MM.1S (cell line): ENCODE data around the gene MMS19.

Experiments
- DNase-seq: peaks from one replicate; pipeline ENCODE4 v3.0.0-alpha.2; 2015
- H2AFZ ChIP-seq: fragments of 300-600 bp; sonication (generic); 2 replicates; pipeline ENCODE4 v1.6.0; 2016; ENCODE audit warnings: antibody characterized with exemption, low read length
- H3F3A ChIP-seq: fragments of 300-600 bp; sonication (generic); 2 replicates; pipeline ENCODE4 v1.6.1; 2016; ENCODE audit warnings: mild to moderate bottlenecking, antibody characterized with exemption, low read length, moderate library complexity, mixed read lengths; ENCODE audit not compliant: insufficient read depth
- H3K27ac ChIP-seq: fragments of 300-600 bp; sonication (generic); 2 replicates; pipeline ENCODE4 v1.5.1; 2016; ENCODE audit warnings: mild to moderate bottlenecking, low read length
- H3K27me3 ChIP-seq: fragments of 300-600 bp; sonication (generic); replicated peaks from 2 replicates; pipeline ENCODE4 v1.6.0; 2016; ENCODE audit warnings: low read length; ENCODE audit not compliant: insufficient read depth
- H3K36me3 ChIP-seq: fragments of 300-600 bp; sonication (generic); replicated peaks from 2 replicates; pipeline ENCODE4 v1.6.1; 2016; ENCODE audit warnings: mild to moderate bottlenecking, low read length, mixed read lengths; ENCODE audit not compliant: insufficient read depth
- H3K4me1 ChIP-seq: fragments of 300-600 bp; sonication (generic); 2 replicates; pipeline ENCODE4 v1.6.1; 2016; ENCODE audit warnings: low read length, mixed read lengths
- H3K4me2 ChIP-seq: fragments of 300-600 bp; sonication (generic); 2 replicates; pipeline ENCODE4 v1.6.0; 2016; ENCODE audit warnings: low read depth, low read length
- H3K4me3 ChIP-seq: fragments of 300-600 bp; sonication (generic); 2 replicates; pipeline ENCODE4 v1.5.1; 2016; ENCODE audit warnings: low read length, mixed read lengths
- H3K79me2 ChIP-seq: fragments of 300-600 bp; sonication (generic); 2 replicates; pipeline ENCODE4 v1.6.1; 2016; ENCODE audit warnings: mixed run types, low read length, mixed read lengths
- H3K9ac ChIP-seq: fragments of 300-600 bp; sonication (generic); 2 replicates; pipeline ENCODE4 v1.6.1; 2016; ENCODE audit warnings: low read length, mixed read lengths
- H3K9me2 ChIP-seq: fragments of 300-600 bp; sonication (generic); replicated peaks from 2 replicates; pipeline ENCODE4 v1.6.1; 2016; ENCODE audit warnings: mild to moderate bottlenecking, low read length, mixed read lengths; ENCODE audit not compliant: insufficient read depth
- H3K9me3 ChIP-seq: fragments of 300-600 bp; sonication (generic); replicated peaks from 2 replicates; pipeline ENCODE4 v1.6.1; 2016; ENCODE audit warnings: mild to moderate bottlenecking, low read length, mixed read lengths; ENCODE audit not compliant: insufficient read depth
- H4K20me1 ChIP-seq: fragments of 300-600 bp; sonication (generic); 2 replicates; pipeline ENCODE4 v1.6.1; 2016; ENCODE audit warnings: mild to moderate bottlenecking, low read length, moderate library complexity, mixed read lengths; ENCODE audit not compliant: insufficient read depth
- EZH2 ChIP-seq: fragments of 300-600 bp; sonication (generic); optimal IDR thresholded peaks from 2 replicates; pipeline ENCODE3; 2017; ENCODE audit warnings: low read depth, mild to moderate bottlenecking, antibody characterized with exemption, low read length, mixed read lengths
- EZH2phosphoT487 ChIP-seq: fragments of 300-600 bp; sonication (generic); IDR thresholded peaks from 2 replicates; pipeline ENCODE4 v1.6.1; 2018; ENCODE audit warnings: antibody characterized with exemption, low read length
- TF ChIP-seq, protein P1 (sequence below): fragments of 300-600 bp; sonication (generic); IDR thresholded peaks from 2 replicates; pipeline ENCODE4 v1.5.1; 2016; ENCODE audit warnings: antibody characterized with exemption, low read length, mixed read lengths

Gene MMS19

DNA sequence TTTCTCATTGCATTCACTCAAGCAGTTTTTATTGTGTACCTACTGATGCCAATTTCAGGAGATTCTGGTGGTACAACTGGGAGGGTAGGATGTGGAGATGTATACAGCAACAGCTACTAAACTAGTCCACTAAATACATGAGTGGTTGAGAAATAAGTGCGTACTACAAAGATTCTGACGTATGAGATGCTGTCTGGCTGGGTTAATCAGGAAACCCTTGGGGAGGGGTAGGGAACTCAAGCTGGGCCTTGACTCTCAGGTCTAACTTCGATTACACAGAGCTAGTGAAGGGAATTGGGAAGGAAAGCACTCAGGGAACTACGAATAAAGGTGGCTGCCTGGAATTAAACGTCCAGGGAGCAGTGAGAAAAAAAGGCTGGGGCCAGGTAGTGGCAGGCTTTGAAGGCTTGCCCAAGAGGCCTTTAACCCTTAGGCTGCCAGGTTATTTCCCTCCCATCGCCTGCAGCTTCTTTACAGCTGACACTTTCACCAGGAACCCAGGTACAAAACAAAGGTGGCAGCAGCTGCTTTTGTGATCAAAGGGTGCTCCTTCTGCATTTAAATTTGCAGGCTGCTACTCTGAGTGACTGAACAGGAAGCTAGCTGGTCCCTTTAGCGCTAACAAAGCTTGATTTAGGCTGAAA, 3.2 kb downstream of the MMS19 start:
- H3F3A ChIP-seq: peaks cover 9% of the 10 kb centered on the region
- peaks cover 5% of the 10 kb centered on the region for H3K27me3 ChIP-seq
- no peak for DNase-seq
- no peak overlapping the region for H3K4me2 ChIP-seq
- peaks cover 81% of the 10 kb centered on the region for H3K79me2 ChIP-seq
- H3K27ac ChIP-seq: no peak overlapping the region
- no peaks in the 10 kb centered on the region for H3K9me3 ChIP-seq
- H3K36me3 ChIP-seq: no peaks in the 10 kb centered on the region
- H3K4me1 ChIP-seq: no peaks in the 10 kb centered on the region
- no peak overlapping the region for H3K4me3 ChIP-seq
- no peak overlapping the region for H2AFZ ChIP-seq
- peaks cover 13% of the 10 kb centered on the region; the same call in 1 of the 2 replicates for H4K20me1 ChIP-seq
- H3K9ac ChIP-seq: no peak overlapping the region
- H3K9me2 ChIP-seq: no peaks in the 10 kb centered on the region
- TF ChIP-seq, protein P1, sequence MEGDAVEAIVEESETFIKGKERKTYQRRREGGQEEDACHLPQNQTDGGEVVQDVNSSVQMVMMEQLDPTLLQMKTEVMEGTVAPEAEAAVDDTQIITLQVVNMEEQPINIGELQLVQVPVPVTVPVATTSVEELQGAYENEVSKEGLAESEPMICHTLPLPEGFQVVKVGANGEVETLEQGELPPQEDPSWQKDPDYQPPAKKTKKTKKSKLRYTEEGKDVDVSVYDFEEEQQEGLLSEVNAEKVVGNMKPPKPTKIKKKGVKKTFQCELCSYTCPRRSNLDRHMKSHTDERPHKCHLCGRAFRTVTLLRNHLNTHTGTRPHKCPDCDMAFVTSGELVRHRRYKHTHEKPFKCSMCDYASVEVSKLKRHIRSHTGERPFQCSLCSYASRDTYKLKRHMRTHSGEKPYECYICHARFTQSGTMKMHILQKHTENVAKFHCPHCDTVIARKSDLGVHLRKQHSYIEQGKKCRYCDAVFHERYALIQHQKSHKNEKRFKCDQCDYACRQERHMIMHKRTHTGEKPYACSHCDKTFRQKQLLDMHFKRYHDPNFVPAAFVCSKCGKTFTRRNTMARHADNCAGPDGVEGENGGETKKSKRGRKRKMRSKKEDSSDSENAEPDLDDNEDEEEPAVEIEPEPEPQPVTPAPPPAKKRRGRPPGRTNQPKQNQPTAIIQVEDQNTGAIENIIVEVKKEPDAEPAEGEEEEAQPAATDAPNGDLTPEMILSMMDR: no peak
- TF ChIP-seq EZH2 (no peak), EZH2phosphoT487 (no peak)

DNA sequence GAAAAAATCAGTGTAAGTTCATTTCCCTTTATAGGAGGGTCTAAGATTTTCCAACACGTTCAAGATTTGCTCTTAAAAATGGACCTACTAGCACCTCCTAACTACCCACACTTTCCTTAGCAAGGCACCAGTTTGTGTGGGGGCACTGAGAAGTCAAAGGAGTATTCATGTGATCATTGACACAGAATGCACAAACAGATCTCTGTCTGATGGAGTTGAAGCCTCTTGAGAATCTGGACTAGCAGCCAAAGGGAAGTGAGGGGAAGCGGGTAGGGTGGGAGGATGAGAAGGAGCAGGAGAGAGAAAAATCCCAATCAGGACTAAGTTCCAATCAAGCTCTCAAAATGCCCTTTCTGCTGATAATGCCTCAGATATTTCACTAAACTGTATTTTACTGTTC, 4.1 kb downstream of the MMS19 start:
- H4K20me1 ChIP-seq: peaks cover 13% of the 10 kb centered on the region; the same call in 1 of the 2 replicates
- H3K9me2 ChIP-seq: no peaks in the 10 kb centered on the region
- no peak overlapping the region for H2AFZ ChIP-seq
- TF ChIP-seq EZH2 (no peak), EZH2phosphoT487 (no peak)
- TF ChIP-seq, protein P1: no peak
- H3K4me3 ChIP-seq: no peak overlapping the region
- DNase-seq: no peak
- H3K9ac ChIP-seq: no peak overlapping the region
- no peak overlapping the region for H3K27ac ChIP-seq
- H3F3A ChIP-seq: peaks cover 9% of the 10 kb centered on the region
- H3K4me2 ChIP-seq: no peak overlapping the region
- no peaks in the 10 kb centered on the region for H3K4me1 ChIP-seq
- H3K9me3 ChIP-seq: no peaks in the 10 kb centered on the region
- no peaks in the 10 kb centered on the region for H3K27me3 ChIP-seq
- peaks cover 90% of the 10 kb centered on the region for H3K79me2 ChIP-seq
- no peaks in the 10 kb centered on the region for H3K36me3 ChIP-seq

DNA sequence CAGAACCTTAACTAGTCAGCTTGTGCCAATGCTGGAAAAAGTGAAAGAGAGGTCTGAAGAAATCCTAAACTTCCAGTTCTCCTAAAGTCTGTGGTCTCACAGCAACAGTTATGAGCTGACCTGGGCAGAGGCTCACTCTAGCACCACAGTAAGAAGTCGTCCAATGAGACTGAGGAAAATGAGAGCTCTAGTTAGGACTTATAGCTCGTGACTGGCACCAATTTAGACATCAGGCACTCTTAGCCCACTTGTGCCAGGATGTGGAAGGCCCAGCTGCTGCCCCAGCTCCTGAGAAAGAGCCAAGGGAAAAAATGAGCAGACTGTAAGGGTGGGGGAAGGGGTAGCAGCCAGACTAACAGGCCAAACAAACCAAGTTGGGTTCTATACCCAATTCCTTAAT, 7.6 kb downstream of the MMS19 start:
- Histone ChIP-seq H3F3A (no peaks in the 10 kb centered on the region; the same call in 1 of the 2 replicates), H3K79me2 (peaks cover 97% of the 10 kb centered on the region), H3K9me2 (no peaks in the 10 kb centered on the region), H3K4me3 (no peak overlapping the region), H3K9ac (no peak overlapping the region), H3K4me1 (no peaks in the 10 kb centered on the region), H3K9me3 (no peaks in the 10 kb centered on the region), H4K20me1 (peaks cover 13% of the 10 kb centered on the region; the same call in 1 of the 2 replicates), H2AFZ (no peak overlapping the region), H3K27me3 (no peaks in the 10 kb centered on the region), H3K36me3 (no peaks in the 10 kb centered on the region), H3K27ac (no peak overlapping the region), H3K4me2 (no peak overlapping the region)
- DNase-seq: no peak
- TF ChIP-seq EZH2phosphoT487 (no peak), EZH2 (no peak)
- TF ChIP-seq, protein P1: no peak
